Activated T-helper 1 cell treated with anti-CD3 and anti-CD28 coated beads, Interleukin-2, amount 50 U/mL, for 16 hours (primary cell): ENCODE data around the gene CCDC27.

Experiments
- DNase-seq, 2 donors: peaks; one replicate each; pipeline ENCODE4 v3.0.0-alpha.2; 2020; ENCODE audit warnings: low read depth in 1 of 2, low spot score in 1 of 2

The CCDC27 gene

GRCh38 chr1:3752400-3752945 is at the start of gene CCDC27:
Gene CCDC27, plus strand, starts transcription at chr1:3752450. Its CDS starts 32 bp downstream, at chr1:3752482.
- DNase-seq: no peak

- DNase-seq: no peak
These were observed 49.7 kb upstream of the CCDC27 start for GRCh38 chr1:3702528-3702927.

GRCh38 chr1:3702990-3703728 is 49.1 kb upstream of the CCDC27 start:
- no peak for DNase-seq

DNA sequence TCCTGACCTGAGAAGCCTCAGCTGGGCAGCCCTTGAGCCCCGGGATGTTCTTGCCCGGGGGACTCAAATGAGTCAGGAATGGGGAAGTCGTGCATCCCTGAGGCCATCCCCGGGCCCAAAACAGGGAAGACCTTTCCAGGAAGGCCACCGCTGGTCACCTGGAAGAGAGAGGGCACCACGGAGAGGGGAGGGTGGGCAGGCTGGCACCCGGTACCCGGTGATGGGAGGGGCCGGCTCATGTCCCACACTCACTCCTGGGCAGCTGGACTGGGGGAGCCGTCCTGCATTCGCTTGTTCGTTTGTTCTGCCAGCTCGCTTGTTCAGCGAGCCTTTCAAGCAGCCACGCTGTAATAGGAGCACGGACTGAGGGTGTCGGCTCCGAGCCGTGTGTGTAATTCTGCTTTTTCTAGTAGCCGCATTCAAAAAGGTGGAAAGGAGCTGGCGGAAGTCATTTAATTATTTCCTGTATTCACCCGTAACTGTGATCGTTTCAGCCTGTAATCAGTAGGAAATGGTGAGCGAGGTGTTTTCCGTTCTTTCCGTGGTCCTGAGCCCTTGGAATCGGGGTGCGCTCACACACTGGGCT is 48.4 kb upstream of the CCDC27 start:
- DNase-seq: no peak

GRCh38 chr1:3705341-3705950 is 46.8 kb upstream of the CCDC27 start:
- DNase-seq: no peak

DNA sequence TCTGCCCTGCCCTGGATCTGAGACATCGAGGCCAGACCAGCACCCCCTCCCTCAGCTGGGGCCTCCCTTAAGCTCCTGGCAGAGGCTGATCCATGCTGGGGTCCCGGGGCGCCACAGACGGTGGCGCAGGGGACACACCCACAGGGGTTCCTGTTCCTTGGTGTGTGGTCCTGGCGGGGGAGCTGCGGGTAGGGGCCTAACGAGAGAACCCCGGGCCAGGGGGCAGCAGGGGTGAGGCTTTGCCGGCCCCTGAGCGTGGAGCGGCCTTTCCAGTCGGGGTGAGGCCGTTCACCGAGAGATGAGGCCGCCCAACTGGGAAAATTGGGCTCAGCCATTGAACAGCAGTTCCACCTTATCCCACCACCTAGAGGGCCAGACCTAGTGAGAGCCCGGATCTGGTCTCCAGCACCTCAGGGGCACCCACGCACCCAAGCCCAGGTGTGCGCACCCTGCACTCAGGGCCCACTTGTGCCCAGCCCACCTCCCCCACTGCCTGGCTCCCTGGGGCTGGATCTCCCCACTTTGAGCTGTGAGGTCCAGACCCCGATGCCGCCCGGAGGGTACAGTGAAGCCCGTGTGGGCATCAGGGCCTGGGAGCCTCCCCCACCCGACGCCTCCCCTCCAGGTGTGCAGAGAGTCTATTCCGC is 45.5 kb upstream of the CCDC27 start:
- DNase-seq: no peak

DNA sequence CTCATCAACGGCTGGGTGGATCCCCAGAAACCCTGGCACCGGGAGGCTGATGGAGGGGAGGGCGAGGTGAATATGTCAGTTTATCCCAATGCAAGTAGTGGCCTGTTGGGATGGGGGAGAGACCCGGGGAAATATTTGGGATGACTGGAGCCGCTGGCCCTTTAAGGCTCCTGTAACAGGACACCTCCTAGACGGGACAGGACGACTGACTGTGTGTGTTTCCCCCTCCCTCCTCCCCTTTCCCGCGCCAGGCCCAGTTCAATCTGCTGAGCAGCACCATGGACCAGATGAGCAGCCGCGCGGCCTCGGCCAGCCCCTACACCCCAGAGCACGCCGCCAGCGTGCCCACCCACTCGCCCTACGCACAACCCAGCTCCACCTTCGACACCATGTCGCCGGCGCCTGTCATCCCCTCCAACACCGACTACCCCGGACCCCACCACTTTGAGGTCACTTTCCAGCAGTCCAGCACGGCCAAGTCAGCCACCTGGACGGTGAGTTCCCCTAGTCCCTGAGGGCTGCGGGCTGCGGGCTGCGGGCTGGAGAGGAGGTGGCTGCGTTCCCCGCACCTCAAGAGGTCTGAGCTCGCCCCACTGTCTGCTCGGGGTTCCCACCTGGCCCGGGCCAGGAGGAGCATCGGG is 44.8 kb upstream of the CCDC27 start:
- DNase-seq: no peak

GRCh38 chr1:3707939-3708328 is 44.3 kb upstream of the CCDC27 start:
- no peak for DNase-seq

DNA sequence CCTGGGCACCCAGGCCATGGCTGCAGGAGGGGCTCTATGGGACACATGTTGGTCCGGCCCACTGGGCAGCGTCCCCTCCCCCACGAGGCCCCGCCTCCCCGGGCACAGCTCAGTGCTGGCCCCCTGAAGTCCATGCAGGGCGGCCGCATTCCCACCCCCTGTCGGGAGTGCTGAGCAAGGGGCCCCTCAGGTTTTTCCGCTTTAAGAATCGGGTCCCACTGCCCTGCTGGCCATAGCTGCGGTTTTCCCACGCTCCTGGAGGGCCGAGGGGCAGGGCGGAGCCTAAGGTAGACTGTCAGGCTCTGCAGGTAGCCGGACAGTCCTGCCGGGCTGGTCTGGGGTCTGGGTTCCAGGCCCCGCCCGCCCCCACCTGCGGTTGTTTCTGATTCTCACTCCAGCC is 43.5 kb upstream of the CCDC27 start:
- DNase-seq: no peak

DNA sequence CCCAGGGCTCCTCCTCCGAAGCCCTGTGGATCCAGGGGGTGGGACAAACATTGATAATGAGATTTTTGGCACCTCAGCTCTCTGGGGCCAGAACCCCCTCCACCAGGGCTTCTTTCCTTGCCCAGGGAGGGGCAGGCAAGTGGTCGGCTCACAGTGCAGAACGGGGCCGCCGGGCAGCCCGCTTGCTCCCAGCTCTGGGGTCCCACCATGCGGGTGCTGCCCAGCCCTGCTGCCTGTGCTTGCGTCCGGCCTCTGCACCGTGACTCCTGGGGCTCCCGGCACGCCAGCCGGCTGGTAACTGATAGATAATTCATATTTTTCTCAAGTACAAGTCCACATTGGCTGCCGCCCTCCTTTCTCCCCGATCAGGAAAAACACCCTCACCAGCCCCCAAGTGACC is 42.0 kb upstream of the CCDC27 start:
- no peak for DNase-seq

- no peak for DNase-seq
These were observed 40.9 kb upstream of the CCDC27 start for GRCh38 chr1:3711381-3711779.

- no peak for DNase-seq
These were observed 40.3 kb upstream of the CCDC27 start for GRCh38 chr1:3711780-3712451.

DNA sequence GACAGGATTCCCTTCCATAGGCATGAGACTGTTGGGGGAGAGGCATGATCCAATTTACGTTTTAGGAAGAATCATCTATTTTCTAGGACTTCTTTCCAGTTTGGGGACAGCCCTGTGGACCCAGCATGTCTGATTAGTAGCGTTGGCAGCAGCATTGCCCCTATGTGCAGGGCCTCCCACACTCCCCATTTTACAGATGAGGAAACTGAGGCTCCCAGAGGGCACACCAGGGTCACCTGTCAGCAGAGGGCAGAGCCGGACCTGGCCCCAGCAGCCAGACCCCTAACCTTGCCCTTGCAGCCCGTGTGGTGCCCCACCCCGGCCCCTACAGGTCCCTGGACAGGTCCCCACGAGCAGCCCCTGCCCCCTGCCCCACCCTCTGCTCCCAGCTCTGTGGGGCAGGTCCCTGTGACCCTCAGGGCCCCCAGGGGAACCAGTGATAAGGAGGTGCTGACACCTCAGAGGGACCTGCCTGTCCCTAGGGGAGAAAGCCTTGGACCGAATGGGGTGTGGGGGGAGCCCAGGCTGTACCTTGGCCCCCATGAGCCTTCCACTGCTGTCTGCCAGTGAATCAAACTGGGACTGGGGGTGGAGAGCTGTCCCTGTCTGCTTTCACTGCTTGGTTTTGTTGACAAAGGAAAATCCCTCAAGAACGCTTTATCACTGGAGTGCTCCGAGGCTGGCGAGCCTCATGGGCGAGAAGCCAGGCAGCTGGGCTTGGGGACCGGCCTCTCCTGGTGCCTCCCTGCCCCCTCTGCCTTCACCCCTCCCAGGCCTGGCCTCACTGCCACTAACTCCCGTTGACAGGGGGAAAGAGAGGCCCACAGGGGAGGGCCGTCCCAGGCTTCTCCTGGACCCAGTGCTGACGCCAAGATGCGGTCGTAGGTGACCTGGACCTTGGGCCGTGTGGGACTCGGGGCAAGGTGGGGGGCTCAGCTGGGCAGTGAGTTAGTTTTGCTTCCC is 39.4 kb upstream of the CCDC27 start:
- no peak for DNase-seq

- DNase-seq: no peak
These were observed 38.4 kb upstream of the CCDC27 start for GRCh38 chr1:3713840-3714239.

DNA sequence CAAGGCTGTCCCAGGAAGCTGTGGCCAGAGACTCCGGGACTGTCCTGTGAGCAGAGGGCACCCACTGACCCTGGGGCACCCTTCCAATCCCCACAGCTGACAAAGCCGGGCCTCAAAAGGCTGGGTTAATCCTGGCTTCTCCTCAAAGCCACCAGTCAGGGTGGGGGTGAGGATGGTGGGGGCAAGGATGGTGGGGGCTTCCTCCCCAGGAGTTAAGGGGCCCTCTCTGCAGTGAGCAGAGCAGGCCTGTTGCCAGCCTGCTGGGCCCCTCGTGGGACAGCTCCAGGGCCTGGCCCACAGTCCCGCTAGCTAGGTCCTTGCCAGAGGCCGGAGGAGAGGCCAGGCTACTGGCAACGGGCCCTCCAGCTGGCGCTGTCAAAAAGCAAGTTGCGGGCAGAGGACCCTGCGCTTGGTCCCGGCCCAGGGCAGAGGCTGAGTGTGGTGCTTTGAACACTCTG is 37.9 kb upstream of the CCDC27 start:
- no peak for DNase-seq

GRCh38 chr1:3714814-3715213 is 37.4 kb upstream of the CCDC27 start:
- no peak for DNase-seq

DNA sequence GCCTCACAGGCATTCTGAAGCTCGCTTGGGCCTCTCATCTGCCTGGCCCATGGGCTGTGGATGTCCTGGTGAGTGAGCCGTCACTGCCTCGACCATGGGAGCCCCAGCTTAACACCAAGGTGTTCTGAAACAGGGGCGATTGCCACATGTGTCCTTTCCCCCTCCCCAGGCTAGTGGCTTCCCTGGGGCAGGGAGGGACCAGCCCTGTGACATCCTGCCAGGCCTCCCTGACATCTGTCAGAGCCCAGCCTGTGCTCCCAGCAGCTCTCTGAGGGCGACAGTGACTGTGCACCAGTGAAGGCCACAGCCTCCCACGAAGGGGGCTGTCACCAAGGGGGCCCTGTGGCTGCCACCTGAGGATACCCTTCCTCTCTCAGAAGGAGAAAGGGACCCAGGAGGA is 35.9 kb upstream of the CCDC27 start:
- DNase-seq: no peak

- no peak for DNase-seq
These were observed 35.1 kb upstream of the CCDC27 start for GRCh38 chr1:3717041-3717714.
